ENCODE results near the gene PSMB9.

- no peak for TF ChIP-seq TFE3 (CRISPR knock-in tag; IDR thresholded peaks at IDR 0.05)
- TF ChIP-seq CTCF (IDR thresholded peaks at IDR 0.05 in 2 of 3, conservative IDR thresholded peaks at IDR 0.05 in 1 of 3; ENCODE audit: insufficient read depth in 2 of 3, low read depth in 1 of 3, low read length in 3 of 3), result no peak
These were observed 35.5 kb downstream of the PSMB9 start for GRCh38 chr6:32889533-32889932.

Data from K562 (cell line).